Embryonic facial prominence (tissue), 1 donor: ENCODE measurements around the gene WNK4.
A peak's percentile ranks its signal among the peaks of the same experiment; 100 is the strongest.
"Not testable (repeated sequence)": the region's sequence is repeated elsewhere in the genome, so short reads cannot be mapped to it uniquely, and the experiment has no call there.

Experiments used
- DNase-seq: peaks from one replicate; pipeline ENCODE4 v3.0.0-alpha.2; 2016; ENCODE audit errors: extremely low spot score

Gene WNK4

DNA sequence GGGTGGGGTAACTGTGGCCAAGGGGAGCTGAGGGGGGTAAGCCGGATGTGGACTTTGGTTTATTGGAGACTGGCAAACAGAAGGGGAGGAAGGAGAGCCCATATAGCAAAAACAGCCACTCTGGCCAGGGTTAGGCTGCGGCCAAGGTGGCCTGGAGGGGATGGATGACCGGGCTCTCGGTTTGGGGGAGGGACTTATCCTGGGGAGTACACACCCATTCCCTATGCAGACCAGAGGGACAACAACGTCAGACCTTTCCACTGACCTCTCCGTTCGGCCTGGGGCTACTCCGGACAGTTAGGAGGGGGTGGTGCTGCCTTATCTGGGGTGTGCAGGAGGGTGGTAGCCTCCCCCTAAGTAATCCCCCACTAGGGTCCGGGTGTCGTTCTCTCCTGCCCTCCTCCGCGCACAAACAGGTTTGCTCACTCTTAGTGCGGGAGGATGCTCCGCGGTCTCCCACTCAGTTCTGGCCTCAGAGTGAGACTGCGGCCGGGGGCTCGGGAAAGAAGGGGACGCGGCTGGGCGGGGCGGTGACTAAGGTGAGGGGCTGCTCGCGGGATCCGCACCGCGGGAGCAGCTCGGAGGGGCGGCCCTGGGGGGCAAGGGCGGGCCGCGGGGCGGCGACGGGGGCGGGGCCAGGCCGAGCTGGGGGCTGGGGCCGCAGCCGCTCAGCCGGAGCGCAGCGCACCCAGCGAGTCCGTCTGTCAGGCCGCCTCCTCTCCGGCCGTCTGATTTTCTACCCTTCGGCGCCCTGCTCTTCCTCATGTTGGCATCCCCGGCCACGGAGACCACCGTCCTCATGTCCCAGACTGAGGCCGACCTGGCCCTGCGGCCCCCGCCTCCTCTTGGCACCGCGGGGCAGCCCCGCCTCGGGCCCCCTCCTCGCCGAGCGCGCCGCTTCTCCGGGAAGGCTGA is at the start of gene WNK4:
Gene WNK4, plus strand, starts transcription at position 675 of the 915 bp plus-strand sequence. Its CDS starts 89 bp downstream, at position 764.
- DNase-seq: no peak

DNA sequence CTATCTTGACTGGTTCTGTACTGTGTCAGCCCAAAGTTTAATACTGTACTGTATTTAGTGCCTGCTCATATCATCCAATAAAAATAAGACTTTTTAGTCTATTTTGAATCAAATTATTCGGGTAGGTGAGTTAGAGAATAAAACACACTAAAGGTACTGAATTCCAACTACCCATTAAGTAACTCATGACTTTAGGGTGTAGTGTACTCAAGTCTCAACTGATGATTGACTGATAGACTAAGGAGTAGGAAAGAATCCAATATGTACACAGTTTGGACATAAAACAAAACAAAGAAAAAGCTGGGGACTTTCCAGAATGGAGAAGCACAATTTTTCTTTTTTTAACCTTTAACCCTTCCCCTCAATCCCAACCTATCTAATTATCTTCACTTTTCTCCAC is 39.7 kb upstream of the WNK4 start:
- no peak for DNase-seq

DNA sequence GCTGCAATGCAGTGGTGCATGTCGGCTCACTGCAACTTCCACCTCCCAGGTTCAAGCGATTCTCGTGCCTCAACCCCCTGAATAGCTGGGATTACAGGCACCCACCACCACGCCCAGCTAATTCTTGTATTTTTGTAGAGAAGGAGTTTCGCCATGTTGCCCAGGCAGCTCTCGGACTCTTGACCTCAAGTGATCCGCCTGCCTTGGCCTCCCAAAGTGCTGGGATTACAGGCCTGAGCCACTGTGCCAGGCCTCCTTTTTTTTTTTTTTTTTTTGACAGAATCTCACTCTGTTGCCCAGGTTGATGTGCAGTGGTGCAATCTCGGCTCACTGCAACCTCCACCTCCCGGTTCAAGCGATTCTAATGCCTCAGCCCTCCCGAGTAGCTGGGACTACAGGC is 37.5 kb upstream of the WNK4 start:
- not testable (repeated sequence) for DNase-seq

DNA sequence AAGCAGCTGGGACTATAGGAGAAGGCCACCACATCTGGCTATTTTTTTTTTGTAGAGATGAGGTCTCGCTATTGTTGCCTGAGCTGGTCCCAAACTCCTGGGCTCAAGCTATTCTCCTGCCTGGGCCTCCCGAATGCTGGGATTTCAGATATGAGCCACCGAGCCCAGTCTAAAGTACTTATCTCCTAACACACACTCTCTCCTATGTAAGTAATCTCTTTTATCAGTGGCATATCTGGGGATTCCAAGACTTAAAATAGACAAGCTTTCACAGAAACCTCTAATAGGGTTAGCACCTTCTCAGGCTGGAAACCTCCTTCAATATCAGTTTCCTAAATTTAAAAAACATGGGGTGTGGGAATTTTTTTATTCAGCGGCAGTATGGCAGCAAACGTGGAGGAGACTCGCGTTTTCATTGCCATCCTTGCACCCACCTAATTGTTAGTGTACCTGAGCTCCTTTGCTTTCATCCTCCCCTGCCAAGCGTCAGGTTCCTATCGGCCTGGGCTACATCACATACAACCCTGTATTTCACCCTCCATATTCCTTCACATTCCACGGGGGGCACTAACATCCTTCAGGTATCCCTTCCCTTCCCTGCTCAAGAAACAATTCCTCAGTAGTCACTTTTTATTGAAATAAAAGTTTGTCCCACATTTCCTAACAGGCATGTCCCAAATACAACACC is 36.7 kb upstream of the WNK4 start:
- no peak for DNase-seq

DNA sequence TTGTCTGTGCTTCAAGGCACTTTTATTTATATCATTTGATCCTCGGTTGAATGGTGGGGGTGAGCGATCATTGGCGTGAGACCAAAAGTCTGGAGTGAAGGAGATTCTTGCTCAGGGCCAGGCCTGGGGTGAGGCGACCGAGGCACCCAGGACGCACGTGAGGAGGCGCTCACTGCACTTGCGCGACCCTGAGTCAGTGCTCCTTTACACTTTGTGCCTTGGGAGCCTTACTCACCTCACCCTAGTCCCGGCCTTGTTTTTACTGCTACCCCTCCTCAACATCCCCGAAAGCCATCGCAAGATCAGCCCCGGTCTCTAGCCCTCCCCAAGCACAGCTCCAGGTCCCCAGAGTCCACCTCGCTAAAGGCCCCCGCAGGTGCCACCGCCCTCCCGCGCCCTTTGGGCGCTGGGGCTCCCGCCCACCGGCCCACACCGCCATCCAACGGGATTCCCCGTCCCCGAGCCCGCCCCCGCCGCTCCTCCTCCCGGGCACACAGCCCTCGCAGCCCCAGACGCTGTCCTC is 36.1 kb upstream of the WNK4 start:
- no peak for DNase-seq

DNA sequence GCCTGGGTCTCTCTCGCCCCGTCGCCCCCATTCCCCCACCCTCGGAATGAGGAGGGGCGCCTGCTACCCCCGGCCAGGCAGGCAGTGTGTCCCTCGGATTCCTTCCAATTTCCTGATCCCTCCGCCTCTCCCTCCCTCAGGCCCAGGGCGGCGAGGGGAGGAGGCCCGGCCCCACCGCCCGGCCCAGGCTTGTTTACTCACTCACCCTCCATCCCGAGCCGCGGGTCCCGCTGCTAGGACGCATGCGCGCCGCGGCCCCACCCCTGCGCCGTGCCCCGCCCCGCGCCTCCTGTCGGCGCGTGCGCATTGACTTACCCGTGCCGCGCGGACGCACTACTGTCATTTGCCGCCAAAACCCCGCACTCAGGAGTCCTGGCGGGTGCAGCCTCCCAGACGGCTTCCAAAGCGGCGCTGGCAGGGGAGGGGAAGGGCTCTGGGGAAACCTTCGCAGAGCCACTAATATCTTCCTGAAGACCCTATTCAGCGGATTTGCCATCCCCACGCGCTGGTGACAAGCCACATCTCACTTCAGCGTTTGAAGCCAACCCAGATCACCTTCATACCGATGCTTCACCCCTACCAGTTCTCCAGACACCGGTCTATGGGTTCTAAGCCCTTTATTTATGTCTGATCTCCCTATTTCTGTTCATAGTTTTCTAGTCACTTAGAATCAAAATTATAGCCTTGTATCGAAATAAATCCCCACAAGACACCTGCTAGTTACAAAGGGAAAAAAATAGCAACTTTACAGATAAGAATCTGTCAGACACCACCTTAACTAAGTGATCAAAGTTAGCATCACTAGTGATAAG is 35.4 kb upstream of the WNK4 start, which contains the start of gene EZH1:
Gene EZH1, minus strand, starts transcription at position 235 of the 812 bp plus-strand sequence. CDS start 16,099 bp downstream, outside the sequence.
- DNase-seq: peak; percentile 82

DNA sequence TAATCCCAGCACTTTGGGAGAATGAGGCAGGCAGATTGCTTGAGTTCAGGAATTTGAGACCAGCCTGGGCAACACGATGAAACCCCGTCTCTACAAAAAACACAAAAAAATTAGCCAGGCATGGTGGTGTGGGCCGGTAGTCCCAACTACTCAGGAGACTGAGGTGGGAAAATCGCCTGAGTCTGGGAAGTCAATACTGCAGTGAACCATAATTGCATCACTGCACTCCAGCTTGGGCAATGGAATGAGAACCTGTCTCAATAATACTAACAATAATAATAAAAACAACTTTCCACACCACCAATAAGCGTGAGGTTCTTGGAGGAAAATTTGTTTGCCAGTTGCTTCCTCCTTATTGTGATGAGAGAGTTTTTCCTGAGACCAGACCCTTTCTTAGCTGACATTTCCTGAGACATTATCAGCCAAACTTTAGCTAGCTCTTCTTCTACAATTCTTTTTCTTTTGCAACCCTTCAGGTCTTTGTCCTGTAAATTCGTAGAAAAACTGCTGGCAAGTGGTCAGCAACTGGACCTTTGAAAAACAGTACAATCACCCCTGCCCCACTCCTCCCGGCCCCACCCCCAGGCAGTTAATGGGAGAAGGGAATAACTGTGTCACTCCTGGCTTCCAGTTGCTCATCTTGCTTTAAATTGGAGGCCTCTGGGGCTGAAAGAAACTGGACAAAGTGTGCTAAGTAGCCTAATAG is 32.1 kb upstream of the WNK4 start:
- no peak for DNase-seq

DNA sequence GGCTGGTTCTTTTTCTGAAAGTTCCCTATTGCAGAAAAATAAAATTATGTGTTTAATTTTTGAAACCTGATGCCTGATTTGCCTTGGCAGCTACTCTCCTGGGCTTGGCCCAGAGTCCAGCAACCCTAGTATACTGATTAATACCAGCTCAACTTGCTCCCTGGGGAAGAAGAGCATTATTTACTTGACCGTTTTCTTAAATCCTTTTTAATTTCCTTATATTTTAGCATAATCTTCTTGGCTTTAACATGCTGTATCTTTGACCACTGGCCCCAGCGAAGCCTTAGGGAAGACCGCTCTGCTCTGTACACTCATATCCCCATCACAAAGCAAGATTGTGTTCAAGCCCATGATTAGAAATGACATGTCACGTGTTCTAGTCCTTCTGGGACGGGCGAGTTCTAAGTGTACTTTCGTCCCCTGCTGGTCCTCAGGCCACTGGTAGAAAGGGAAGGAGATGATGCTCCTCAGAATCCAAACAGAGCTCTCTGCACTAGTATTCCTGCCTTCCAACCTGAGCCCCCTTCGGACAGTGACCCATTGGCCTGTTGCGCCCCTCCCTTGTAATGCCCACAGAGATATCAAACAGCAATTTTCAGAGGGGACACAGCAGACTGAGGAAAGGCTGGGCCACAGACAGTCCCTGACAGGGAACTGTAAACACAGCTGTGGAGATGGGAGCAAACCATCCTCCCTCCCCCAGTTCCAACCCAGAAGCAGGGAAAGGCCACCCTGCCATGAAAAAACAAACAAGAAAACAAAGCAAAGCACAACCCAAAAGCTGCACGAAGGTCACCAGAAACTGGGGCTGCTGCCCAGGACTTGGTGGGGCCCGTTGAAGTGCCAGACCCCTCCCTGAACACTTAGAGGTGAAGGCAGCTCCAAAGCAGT is 31.3 kb upstream of the WNK4 start:
- DNase-seq: no peak

DNA sequence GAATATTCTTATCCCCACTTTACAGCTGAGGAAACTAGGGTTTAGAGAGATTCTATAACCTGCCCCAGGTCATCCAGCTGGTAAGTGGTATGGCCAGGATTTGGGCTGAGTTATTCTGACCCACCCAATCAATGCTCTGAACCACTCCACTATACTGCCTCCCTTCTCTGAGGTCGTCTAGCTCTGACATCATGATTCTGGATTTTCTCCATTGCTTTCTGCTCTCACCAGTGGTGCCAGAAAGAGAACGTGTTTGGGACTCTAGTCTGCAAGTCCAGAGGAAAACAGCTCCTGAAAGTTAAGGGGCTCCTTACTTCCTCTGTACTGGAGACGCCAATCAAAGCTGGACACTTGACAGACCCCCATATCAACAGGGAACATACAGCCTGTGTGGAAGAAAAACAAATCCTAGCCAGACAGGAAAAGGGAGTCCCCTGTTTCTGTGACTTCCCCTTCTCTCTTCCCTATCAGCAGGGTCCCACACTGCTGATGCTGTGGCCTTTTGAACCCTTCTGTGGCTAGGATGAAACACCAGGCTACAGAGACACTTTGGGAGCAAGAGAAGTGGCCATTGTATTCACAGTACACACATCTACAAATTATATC is 29.6 kb upstream of the WNK4 start:
- DNase-seq: no peak

DNA sequence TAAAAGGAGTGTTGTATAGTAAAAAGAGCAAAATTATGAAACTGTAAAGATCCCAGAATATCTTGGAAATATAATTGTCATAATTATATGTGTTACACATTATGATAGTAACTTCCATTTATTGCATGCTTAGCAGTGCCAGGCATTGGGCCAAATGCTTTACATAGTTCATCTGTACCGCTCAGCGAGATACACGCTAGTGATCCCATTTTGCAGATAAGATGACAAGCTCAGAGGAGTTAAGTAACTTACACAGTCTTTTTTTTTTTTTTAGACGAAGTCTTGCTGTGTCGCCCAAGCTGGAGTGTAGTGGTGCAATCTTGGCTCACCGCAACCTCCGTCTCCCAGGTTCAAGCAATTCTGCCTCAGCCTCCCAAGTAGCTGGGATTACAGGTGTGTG is 28.8 kb upstream of the WNK4 start:
- no peak for DNase-seq

DNA sequence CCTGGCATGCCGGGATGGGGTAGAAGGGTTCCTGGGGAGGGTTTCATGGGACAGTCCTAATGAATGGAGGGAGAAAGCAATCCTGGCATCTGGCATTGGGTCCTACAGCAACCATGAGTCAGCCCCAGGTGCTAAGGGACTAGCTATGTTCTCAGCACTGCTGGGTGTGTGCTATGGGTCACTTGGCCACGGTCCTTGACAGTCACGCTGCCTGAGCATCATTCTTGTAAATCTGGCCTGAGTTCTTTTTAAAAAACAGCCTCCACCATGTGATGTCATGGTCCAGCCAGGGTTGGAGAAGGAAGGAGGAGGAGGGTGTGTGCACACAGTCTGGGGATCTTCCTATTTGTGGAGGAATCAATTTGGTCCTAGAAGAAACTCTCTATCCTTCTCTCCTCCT is 25.6 kb upstream of the WNK4 start:
- no peak for DNase-seq

DNA sequence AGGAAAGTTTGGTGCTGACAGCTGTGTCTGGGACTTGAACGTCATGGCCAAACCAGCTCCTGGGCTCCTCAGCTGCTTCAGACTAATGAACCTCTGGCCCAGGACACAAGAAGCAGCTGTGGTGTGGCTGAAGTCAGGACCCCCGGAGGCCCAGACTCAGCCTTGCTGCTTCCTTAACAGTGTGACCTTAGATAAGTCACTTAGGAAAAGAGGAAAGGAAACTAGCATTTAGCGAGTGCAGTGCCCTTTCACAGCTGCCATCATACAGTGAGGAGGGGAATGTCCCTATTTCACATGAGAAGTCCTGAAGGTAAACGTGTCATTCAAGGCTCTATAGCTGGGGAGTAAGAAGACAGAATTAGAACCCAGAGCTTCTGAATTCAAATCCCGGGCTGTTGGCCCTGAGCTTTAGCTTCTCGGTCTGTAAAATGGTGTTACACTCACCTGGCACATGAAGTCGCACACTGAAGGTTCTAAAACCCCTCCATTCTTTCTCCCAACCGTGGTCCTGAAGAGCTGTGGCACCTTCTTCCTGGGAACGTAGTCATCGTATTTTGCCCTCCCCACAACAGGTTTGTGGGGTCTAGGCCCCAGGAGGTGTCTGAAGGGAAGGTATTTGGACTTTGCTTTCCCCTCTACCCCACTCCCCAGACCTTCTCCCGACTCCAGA is 20.3 kb upstream of the WNK4 start:
- no peak for DNase-seq

DNA sequence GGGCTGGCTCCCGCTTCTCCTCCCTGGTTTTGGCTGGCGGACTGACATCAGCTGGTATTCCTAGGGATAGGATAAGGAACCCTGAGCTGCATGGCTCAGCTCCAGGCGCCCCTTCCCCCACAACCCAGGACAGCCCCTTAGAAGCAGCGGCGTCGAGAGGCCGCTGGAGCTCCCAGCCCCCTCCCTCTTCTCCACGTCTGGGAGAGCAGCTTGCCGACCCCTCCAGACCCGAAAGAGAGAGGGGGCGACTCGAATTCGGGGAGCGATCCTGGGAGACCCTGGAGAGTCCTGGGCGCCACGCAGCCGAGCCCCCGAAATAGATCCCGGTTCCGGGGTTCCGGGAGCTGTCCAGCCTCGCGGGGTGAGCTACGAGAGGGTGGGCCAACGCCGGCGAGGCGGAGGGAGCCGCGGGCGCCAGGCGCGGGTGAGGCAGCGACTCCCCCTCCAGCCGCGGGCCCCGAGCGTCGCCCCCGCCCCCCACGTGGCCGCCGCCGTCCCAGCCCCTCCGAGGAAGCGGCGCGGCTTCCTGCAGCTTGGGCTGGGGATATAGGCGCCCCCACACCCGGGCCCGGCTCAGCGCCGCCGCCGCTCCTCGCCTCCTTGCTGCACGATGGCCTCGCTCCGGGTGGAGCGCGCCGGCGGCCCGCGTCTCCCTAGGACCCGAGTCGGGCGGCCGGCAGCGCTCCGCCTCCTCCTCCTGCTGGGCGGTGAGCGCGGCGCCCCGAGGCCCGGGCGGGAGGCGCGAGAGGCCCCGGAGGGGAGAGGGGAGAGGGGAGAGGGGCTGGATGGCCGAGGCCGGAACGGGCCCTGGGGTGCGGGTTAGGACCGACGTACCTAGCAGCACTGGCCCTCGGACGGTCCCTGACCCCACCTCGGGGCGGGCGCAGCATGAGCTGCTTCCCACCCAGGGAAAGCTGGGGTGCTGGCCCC is 19.5 kb upstream of the WNK4 start, which contains the start of gene RAMP2:
Gene RAMP2, plus strand, starts transcription at position 576 of the 930 bp plus-strand sequence. Its CDS starts 35 bp downstream, at position 611.
- DNase-seq: no peak

DNA sequence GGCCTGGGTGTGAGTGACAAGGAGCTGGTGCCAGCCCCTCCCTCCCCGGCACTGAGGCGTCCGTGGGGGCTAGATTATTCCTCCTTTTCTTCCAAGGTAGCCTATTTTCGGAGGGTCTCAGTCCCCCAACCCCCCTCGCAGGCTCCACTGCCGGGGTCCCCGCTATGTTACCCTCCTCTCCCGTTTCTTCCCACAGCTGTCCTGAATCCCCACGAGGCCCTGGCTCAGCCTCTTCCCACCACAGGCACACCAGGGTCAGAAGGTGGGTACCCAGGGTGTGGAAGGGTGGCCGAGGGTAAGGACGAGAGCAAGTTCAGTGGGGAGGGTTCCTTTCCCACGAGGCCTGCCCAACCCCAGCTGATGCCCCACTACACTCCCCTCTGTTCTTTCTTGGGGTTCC is 18.8 kb upstream of the WNK4 start:
- no peak for DNase-seq

DNA sequence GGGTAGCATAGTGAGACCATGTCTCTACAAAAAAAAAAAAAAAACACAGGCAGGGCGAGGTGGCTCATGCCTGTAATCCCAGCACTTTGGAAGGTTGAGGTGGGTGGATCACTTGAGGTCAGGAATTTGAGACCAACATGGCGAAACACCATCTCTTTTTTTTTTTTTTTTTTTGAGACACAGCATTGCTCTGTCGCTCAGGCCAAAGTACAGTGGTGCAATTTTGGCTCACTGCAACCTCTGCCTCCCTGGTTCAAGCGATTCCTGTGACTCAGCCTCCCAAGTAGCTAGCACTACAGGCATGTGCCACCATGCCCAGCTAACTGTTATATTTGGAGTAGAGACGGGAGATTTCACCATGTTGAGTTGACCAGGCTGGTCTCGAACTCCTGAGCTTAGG is 14.3 kb upstream of the WNK4 start:
- DNase-seq: no peak

DNA sequence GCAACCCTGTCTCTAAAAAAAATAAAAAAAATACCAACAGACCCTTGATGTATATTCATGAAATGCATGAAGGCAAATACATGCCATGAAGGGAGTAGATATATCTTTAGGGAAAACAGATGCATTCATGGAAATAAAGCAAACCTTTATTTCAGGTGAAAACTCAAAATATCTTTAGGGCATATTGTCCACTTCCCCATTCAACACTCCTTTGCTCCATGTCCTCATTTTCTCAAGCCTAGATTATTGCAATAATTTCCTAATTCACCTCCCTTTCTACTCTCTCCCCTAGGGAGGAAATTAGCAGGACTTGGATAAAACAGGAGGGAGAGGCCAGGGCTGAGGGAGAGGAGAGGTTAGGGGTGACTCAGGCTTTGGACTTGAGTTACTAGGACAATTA is 12.9 kb upstream of the WNK4 start:
- no peak for DNase-seq

DNA sequence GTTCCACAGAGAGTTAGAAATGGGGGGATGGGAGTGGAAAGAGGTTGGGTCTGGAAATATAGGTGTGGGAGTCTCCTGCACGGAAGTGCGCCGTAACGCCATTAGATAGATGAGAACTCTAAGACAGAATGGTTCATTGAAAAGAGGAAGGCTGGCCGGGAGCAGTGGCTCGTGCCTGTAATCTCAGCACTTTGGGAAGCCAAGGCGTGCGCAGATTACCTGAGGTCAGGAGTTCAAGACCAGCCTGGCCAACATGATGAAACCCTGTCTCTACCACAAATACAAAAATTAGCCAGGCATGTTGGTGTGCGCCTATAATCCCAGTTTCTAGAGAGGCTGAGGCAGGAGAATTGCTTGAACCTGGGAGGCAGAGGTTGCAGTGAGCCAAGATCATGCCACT is 12.4 kb upstream of the WNK4 start:
- not testable (repeated sequence) for DNase-seq

DNA sequence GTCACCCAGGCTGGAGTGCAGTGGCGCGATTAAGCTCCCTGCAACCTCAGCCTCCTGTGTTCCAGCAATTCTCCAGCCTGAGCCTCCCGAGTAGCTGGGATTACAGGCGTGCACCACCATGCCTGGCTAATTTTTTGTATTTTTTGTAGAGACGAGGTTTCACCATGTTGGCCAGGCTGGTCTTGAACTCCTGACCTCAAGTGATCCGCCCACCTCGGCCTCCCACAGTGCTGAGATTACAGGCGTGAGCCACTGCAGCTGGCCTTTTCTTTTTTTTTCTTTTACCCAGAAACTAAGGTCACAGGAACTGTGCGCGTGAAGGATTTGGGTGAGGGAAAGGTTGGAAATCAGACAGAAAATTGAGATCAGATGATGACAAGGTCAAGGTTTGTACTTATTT is 10.4 kb upstream of the WNK4 start:
- DNase-seq: not testable (repeated sequence)
